HUDEP-2 (cell line): ENCODE data around the gene GOLGA8M.
A peak's percentile ranks its signal among the peaks of the same experiment; 100 is the strongest.
"Not testable (repeated sequence)": the region's sequence is repeated elsewhere in the genome, so short reads cannot be mapped to it uniquely, and the experiment has no call there.

Source experiments
- DNase-seq, 76 experiments: peaks; one replicate each; lab custom pipeline; 2025; ENCODE audit not compliant: unreplicated experiment in 76 of 76; lab: John Stamatoyannopoulos, UW

GOLGA8M gene

GRCh38 chr15:28712270-28712669, at the start of gene GOLGA8M:
Gene GOLGA8M (minus strand): TSS chr15:28712421. CDS start chr15:28712323, 98 bp downstream.
- DNase-seq: not testable (repeated sequence)

- not testable (repeated sequence) for DNase-seq
Measured at GRCh38 chr15:28742890-28743289, 30.7 kb upstream of the GOLGA8M start.

GRCh38 chr15:28738590-28739292, 26.5 kb upstream of the GOLGA8M start:
- DNase-seq: not testable (repeated sequence)

- not testable (repeated sequence) for DNase-seq
Measured at GRCh38 chr15:28738200-28738561, 26.0 kb upstream of the GOLGA8M start.

- DNase-seq: peak in 1 of 76 experiments; percentile 2
Measured at GRCh38 chr15:28737521-28738199, 25.4 kb upstream of the GOLGA8M start.

GRCh38 chr15:28728061-28728460, 15.8 kb upstream of the GOLGA8M start:
- DNase-seq: not testable (repeated sequence)

GRCh38 chr15:28727026-28727425, 14.8 kb upstream of the GOLGA8M start:
- not testable (repeated sequence) for DNase-seq

GRCh38 chr15:28726102-28726501, 13.9 kb upstream of the GOLGA8M start:
- DNase-seq: no peak

- DNase-seq: no peak
Measured at GRCh38 chr15:28725556-28725955, 13.3 kb upstream of the GOLGA8M start.

GRCh38 chr15:28723986-28724385, 11.8 kb upstream of the GOLGA8M start:
- not testable (repeated sequence) for DNase-seq

- DNase-seq: not testable (repeated sequence)
Measured at GRCh38 chr15:28719626-28720025, 7.4 kb upstream of the GOLGA8M start.

- DNase-seq: not testable (repeated sequence)
Measured at GRCh38 chr15:28718576-28718975, 6.4 kb upstream of the GOLGA8M start.

- DNase-seq: not testable (repeated sequence)
Measured at GRCh38 chr15:28714176-28714575, 2.0 kb upstream of the GOLGA8M start.

GRCh38 chr15:28703927-28704326, 8.3 kb downstream of the GOLGA8M start:
- not testable (repeated sequence) for DNase-seq

GRCh38 chr15:28702427-28702826, 9.8 kb downstream of the GOLGA8M start:
- DNase-seq: not testable (repeated sequence)

- DNase-seq: not testable (repeated sequence)
Measured at GRCh38 chr15:28694006-28694751, 18.0 kb downstream of the GOLGA8M start.

GRCh38 chr15:28693021-28693420, 19.2 kb downstream of the GOLGA8M start:
- DNase-seq: not testable (repeated sequence)

GRCh38 chr15:28673533-28673932, 38.7 kb downstream of the GOLGA8M start:
- not testable (repeated sequence) for DNase-seq

GRCh38 chr15:28672122-28672521, 40.1 kb downstream of the GOLGA8M start:
- not testable (repeated sequence) for DNase-seq

- not testable (repeated sequence) for DNase-seq
Measured at GRCh38 chr15:28666402-28666801, 45.8 kb downstream of the GOLGA8M start.

GRCh38 chr15:28664575-28664974, 47.6 kb downstream of the GOLGA8M start:
- not testable (repeated sequence) for DNase-seq
